Stimulated activated CD4-positive, alpha-beta T cell treated with anti-CD3 and anti-CD28 coated beads, Interleukin-4, amount 100 ng/mL, for 24 hours (primary cell): ENCODE data around the gene FRMD6.
"Not testable (repeated sequence)": the region's sequence is repeated elsewhere in the genome, so short reads cannot be mapped to it uniquely, and the experiment has no call there.

Experiments
- DNase-seq: peaks from one replicate; pipeline ENCODE4 v3.0.0-alpha.2; 2020

FRMD6 gene

DNA sequence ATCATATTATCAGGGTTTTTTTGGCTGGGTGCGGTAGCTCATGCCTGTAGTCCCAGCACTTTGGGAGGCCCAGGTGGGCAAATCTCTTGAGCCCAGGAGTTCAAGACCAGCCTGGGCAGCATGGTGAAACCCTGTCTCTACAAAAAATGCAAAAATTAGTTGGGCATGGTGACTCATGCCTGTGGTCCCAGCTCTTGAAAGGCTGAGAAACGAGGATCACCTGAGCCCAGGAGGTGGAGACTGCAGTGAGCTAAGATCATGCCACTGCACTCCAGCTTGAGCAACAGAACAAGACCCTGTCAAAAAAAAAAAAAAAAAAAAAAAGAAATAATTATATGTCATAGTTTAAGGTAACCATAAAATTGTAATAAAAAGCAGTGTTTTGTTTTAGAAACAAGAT lies 18.4 kb upstream of the FRMD6 start:
- DNase-seq = not testable (repeated sequence)

DNA sequence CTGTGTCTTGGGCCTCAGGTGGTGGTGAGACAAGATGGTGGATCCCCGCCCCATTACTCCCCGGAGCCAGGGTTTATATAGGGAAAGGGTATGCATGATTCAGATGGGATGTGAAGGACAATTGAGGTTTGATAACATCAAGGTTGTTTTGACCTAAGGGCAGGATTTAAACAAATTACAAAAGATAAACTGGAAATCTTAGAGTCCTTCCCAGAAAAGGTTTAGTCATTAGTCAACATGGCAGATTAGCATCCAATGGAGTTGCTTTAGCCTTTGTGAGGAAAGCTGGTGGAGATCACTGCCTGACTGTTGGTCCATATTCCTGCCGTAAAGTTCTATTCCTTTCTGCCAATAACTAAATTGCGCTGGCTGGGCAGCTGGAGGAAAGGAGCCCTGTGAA lies 15.6 kb upstream of the FRMD6 start:
- no peak for DNase-seq

DNA sequence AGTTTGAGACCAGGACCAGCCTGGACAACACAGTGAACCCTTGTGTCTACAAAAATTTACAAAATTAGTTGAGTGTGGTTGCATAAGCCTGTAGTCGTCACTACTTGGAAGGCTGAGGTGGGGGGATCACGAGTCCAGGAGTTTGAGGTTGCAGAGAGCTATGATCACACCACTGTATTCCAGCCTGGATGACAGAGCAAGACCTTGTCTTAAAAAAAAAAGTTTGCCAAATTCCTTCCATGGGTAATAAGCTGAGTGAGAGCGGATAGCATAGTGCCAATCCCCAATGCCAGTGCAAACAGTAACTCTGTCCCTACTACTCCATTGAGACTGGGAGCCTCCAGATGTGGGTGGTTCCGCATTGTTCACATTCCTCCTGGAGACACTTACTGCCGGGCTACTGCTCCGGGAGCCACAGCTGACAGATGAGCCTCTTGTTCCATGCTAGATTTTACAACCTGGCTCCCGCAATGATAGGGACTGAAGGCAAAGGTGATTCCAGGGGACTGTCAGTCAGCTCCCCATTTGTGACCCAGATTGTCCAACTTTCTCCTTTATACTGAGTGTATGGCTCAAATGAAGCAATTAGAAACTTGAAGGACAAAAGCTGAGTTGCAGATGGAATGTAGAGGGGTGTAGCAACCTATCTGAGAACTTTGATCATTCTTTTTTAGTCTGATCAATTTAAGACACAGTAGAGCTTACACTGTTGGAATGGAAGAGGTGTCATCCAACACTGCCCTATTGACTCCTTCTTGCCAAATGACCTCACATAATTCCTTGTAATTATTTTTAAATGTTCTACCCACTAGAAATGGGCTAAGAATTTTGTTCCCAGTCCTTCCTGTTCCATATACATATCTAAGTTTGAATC lies 13.4 kb upstream of the FRMD6 start:
- DNase-seq = no peak

DNA sequence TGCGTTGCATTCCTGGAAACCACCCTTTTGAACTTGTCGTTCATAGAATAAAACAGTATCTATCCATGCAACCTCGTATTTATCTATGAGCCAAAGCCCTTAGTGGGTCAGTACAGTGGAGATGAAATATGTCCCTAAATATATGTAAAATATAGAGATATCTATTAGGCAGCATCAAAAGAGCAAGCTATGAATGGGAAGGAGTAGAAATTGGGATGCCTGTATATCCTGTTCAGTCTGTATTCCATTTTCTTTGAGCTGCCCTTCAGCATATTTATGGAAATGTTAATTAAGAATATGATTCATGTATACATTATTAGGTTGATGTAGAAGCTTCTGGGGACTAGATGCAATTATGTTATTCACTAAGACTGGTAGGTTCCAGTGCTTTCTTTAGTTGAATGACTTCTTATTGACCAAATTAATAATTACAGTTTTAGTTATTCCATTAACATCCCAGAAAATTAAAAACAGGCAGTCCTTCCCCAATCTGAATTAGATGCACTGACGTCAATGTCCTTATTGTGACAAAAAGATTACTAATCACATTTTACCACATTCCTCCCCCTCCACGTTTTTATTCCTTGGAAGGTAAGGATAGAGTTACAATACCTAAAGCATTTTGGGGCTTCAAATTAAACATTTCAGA lies 11.9 kb upstream of the FRMD6 start:
- DNase-seq = no peak

DNA sequence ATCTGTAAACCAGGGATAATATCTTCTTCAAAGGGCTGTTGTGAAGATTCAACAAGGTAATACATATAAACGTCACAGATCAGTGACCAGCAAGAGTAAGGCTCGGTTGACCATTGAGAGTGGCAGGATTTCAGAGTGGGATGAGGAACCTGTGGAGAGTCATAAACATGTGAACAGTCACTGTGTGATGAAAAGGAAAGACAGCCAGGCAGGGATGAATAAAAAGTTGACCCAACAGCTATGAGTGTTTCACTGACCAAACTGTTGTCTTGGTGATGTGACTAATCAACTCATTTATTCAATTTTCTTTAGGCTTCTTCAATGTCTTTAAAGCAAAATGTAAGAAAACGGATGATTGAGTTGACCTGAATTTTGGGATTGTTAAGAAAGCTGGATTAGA lies 8.6 kb upstream of the FRMD6 start:
- DNase-seq = no peak

DNA sequence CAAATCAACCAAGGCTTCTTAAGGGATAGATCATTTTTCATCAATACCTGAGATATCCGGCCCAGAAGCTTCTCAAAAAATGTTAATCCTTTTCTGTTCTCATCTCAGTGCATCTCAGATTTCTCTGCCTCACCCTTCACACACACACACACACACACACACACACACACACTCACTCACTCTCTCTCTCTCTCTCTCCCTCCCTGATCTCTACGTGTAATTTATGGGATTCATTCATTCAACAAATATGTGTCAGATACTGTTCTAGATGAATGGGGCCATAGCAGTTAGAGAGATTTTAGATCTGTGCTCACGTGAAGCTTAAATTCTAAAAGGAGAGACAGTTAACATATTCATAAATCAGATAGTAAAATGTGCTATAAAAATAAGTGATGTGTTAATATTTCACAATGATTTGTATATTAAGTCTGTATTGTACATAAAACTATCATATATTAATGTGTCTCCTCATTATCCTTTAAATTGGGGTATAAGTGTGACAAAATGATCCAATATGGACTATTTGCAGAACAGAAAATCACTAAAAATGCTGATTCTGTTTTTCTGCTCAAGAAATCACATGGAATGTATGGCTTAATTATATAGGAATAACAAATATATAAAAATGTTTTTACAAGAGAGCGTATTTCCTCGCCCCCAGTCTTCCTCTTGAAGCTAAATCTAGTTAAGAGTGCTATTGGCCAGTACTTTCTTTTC lies 7.3 kb upstream of the FRMD6 start:
- no peak for DNase-seq

DNA sequence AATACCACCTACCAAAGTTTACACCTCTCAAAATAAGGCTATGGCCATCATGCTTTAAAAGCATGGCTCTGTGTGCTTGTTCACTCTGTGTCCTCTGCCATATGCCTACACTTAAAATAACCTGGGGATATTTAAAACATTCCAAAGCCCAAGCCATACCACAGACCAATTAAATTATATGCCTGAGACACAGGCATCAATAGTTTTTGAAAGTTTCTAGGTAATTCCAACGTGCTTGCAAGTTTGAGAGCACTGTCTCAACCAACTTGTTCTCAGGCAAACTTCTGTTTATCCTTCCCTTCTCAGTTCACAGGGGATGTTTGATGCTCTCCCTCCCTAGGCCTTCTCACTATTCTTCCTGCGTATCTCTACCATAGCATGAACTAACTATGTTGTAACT lies 3.4 kb upstream of the FRMD6 start:
- no peak for DNase-seq

DNA sequence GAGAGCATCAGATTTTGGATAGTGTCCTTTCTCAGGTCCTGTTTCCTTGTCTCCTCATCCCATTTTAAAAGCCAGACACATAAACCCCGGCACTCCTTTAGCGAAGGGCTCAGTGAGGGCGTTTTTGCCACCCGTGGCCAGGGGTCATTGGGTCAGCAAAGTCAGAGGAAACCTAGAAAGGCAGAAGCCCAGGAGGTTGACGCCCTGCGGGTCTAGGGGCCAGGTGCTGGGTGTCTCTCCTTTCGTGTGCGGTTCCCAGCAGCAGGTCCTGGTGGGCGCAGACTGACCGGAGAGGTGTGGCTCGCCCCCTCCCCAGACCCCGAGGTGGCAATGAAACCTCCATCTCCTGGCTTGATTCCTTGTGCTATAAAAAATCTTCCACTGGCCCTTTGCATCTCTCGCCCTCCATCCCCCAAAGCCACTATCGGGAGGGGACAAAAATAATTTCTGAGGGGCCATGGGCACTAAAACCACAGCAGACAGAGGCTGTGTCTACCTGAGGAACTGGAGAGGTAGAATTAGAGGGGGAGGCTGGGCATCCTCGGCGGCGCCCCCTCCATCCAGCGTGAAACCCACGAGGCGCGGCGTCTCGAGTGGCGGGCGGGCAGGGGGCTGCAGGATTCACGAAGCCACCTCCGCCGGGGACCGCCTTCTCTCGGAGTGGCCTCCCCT lies 858 bp upstream of the FRMD6 start:
- DNase-seq = no peak

DNA sequence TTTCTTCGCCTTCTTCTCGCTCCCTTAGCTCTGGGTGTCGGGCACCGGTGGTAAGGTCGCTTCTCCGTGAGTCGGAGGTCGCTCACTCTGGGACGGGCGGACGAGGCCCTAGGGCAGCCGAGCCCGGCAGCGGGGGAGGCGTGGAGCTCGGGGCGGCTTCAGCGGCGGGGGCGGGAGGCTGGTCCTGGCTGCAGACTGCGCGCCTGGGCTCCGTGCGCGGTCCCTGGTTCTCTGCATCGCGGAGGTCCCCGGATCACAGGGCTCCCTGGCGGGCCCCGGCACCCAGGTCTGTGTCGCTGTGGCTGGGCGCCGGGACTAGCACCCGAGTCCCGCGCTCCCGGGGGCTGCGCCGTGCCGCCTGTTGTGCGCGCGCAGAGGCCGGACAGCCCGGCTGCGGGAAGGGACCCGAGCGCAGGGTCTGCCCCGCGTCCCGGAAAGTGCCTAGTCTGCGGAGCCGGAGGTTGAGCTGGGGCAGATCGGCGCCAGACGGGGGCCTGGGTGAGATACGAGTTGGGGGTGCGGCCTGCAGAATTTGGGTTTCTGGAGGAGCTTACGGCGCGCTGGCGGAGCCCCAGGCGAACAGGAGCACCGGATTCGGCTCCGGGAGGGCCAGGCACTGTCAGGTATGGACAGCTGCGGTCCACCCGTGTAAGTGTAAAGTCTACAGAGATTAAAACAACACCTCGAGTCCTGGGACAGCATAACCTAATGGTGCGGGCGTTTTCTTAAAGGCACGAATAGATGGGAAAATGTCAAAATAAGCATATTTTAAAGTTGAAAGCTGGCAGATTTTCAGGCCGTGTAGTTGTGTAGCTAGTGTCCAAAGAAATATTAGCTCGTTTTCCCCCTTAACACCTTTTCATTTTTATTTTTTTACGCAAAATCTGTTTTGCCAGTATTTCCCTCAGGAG lies 713 bp downstream of the FRMD6 start:
- DNase-seq = peak; percentile 28

DNA sequence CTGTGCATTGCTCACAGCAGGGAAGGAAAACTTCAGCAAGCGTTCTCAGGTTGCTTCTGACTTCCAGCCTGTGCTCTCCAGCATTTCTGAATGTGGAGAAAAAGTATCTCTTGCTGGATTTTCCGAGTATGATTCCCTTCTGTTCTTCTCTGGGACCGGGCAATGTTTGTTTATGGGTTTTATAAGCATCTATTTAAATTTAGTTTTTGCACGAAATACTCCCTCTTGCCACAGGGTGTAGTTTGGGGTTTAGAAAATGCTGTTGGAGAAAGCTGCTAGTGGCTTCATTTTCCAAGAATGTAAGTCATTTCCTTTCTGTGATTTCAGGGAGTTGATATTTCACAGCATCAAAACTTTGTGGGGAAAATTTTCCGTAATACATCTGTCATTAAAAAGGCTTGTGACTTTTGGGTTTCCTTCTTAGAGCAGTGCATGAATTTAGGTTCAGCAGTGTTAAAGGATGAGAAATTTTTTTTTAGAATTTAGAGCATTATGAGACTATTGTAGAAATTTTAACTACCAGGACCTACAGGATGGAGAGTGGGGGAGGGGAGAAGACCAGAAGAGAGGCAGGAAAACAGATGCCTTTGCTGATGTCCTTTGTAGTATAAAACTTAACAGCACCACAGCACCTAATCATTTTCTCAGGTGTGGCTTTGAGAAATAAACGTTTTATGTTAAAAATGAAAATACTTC lies 1.5 kb downstream of the FRMD6 start:
- DNase-seq = no peak

DNA sequence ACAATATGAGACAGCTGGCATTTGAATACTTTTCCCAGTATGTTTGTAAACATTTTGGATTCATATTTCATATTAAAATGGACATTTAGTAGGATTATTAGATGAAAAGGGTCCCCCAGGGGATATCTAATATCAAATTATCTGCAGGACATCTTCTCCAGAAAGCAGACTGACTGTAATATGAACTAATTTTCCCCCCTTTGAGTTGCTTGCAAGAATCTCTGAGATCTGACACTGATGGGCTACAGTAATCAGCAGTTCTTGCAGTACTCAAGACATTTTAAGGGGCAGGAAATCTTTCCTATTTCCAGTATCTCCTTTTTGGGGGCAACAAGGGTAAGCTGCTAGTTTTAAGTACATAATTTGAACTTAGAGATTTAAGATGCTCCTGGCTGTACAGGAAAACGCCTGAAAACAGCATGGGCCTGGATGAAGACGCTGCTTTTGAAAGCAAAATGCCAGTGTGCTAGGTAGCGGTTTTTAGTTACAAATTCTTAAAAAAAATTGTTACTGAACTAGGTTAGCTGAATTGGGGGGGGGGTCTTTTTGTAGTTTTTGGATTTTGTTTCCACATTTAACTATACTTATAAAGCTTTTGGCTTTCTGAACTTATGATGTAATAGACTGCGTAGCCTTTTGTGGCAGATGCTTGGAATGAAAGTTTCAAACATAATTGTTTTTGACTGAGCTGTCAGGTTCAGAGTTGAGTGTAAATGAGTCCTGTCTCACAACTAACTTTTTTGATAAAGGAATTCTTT lies 2.2 kb downstream of the FRMD6 start:
- no peak for DNase-seq

DNA sequence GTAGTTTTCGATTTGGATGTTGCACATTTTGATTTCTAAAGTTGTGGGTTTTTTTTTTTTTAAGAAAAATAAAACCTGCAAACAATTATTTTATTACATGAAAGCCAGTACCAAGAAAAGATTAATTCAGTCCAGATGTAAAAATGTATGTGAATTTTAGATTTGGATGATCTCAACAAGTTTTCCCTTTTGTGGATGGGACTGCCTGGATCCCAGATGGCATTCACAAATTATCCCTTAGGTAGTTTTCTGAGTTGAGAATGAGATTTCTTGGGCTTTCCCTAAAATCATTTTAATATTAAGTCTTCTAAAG lies 2.8 kb downstream of the FRMD6 start:
- no peak for DNase-seq

DNA sequence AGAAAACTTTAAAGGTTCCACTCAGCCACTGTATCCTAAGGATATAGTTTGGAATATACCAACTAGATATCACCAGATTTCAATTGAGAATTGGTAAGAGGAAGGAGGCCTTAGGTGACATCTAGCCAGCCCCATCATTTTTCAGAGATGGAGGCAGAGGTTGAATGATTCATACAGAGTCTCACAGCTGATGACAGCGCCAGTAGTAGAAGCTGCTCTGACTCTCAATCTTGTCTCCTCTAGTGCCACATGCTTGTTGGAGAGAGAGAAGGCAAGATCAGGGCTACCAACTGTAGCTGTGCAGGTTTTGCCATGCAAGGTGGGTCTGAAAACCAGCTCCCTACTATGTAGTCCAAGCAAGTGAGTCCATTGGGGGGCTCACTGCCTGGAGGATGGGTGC lies 6.1 kb downstream of the FRMD6 start:
- DNase-seq = no peak

DNA sequence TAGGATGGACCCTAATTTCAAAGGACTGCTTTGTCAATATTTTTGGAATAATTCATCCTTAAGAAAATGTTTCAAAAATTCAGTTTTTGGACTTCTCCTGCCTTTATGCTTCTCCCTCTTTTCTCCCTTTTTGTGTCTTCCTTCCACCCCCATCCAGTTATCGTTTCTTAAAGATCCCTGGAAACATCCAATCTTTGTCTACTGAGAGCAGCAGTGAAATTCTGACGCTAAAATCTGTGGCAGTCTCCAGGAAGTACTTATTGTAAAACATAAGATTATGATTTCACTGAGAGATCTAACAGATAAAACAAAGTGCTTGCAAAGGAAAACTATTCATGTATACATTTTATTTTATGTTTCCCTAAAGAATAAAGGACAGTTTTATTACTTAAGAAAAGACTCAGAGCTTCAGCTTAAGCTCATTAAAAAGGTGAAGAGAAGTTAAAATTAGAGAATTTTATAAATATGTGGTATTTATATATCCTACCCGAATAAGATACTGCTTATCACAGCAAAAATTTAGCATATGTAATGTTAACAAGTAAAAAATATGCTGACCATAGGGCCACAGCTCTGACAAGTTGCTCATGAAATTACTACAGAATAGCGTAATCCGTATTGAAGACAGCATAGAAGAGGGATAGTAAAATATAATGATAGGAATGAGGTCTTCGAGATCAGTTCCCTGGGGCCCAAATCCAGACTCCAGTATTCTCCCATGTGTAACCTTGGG lies 6.9 kb downstream of the FRMD6 start:
- no peak for DNase-seq

DNA sequence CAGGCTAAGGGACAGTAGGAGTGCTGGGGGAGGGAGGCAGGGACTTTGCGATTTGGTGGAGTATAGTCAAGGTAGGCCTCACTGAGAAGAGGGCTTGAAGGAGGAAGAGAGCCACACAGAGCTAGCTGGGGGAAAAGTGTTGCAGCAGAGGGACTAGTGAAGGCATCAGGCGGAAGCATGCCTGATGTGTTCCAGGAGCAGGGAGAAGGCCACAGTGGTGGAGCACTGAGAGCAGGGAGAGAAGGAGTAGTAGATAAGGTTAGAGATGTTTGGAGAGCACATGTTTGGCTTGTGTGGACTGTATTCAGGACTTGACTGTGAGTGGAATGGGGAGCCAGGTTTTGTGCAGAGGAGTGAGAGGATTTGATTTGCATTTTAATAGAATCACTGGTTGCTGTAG lies 9.0 kb downstream of the FRMD6 start:
- no peak for DNase-seq

DNA sequence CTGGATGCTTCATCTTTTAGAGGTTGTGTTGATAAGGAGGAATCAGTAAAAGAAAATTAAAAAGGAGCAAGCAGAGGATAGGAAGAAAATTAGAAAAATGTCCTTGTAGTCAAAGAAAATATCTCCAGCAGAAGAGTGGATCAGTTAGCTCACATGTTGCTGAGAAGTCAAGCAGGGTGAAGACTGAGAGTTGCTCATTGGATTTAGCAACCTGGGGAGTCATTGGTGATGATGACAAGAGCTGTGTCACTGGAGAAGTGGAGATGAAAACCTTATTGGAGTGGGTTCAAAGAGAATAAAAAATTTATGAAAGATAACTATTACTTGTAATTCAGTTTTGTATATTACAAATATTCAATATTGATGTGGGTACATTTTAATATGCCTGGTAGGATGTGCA lies 9.8 kb downstream of the FRMD6 start:
- no peak for DNase-seq

DNA sequence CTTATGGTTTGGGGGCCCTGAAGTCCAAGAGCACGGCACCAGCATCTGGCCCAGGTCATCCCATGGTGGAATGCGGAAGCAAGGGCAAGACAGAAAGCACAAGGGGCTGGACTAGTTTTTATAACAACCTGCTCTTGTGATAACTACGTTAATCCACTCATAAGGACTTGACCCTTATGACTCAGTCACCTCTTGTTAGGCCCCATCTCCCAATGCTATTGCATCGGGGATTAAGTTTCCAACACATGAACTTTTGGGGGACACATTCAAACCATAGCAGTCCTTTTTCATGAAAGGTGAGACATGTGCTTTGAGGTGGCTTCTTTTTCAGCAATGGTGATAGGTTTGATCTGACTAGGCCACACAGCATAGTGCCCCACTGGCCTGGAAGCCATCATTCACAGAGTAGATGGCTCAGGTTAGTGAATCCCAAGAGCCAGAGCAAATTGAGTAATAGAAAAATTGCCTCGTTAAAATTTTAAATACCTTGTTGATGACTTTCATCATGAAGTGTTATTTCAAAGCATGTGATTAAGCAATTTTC lies 12.1 kb downstream of the FRMD6 start:
- no peak for DNase-seq

DNA sequence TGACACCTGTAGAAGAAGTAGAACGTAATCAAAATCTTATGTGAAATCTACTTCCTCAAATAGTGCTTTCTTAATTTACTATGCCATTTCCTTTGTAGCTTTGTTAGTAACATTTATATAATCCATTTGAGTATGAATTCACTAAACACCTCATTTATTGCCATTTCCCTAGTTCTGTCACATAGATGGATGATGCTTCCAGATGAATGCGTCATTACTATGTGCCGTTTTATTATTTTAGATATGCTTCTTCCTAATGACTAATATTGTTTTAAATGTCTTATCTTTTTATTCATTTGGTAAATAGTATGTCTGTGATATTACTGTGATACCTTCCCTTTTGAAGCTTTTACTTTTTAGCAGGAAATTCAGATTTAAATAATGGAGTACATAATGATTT lies 14.4 kb downstream of the FRMD6 start:
- no peak for DNase-seq

DNA sequence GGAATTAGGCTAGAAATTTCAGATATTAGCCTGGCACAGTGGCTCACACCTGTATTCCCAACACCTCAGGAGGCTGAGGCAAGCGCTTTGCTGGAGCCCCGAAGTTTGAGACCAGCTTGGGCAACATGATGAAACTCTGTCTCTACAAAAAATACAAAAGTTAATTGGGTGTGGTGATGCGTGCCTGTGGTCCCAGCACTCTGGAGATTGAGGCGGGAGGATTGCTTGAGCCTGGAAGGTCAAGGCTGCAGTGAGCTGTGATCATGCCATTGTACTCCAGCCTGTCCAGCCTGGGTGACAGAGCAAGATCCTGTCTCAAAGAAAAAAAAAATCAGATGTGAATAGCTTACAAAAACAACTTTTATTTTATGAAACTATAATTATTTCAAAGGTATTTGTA lies 15.1 kb downstream of the FRMD6 start:
- DNase-seq = no peak

DNA sequence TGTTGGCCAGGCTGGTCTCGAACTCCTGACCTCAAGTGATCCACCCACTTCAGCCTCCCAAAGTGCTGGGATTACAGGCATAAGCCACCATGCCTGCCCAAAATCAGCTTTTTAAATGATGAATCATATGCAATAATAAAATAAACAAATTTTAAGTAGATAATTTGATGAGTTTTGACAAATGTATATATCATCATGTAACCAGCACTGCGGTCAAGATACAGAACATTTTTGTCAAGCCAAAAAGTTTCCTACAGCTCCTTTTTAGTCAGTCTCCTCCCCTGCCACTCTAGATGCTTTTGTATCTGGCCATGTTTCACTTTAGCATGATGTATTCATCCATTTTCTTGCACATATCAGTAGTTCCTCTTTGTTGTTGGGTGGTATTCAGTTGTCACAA lies 17.2 kb downstream of the FRMD6 start:
- no peak for DNase-seq
